HL-60 (cell line): ENCODE results near the gene ADRM1. TPM values are rescaled to one million over a fixed set of nuclear protein-coding genes. Genes with fewer than 3 reads are reported as not detected.

ENCODE experiments used
- DNase-seq, 2 experiments: peaks; one replicate each; pipeline ENCODE4 v3.0.0-alpha.2; 2010 to 2020; ENCODE audit warnings: low read depth in 1 of 2, low spot score in 1 of 2
- H3K27ac ChIP-seq: fragments of 250-450 bp; sonication (Bioruptor Pico); replicated peaks from 2 replicates; pipeline ENCODE4 v1.5.1; 2020; ENCODE audit warnings: mild to moderate bottlenecking, moderate library complexity
- H3K27me3 ChIP-seq: fragments of 250-450 bp; sonication (Bioruptor Pico); 2 replicates; pipeline ENCODE4 v1.5.1; 2021; ENCODE audit warnings: mild to moderate bottlenecking, moderate library complexity; ENCODE audit not compliant: insufficient read depth, poor library complexity, severe bottlenecking
- H3K4me3 ChIP-seq: replicated peaks from 2 replicates; pipeline ENCODE4 v1.5.1; 2011; ENCODE audit warnings: mild to moderate bottlenecking, control low read depth, low read length; ENCODE audit not compliant: insufficient read depth
- CTCF ChIP-seq: IDR thresholded peaks from one replicate; pipeline ENCODE4 v1.5.1; 2011; ENCODE audit warnings: low read length, control low read depth, inconsistent platforms; ENCODE audit not compliant: insufficient read depth
- POLR2AphosphoS5 ChIP-seq: IDR thresholded peaks from 2 replicates; pipeline ENCODE4 v1.6.1; 2012; ENCODE audit warnings: low read depth
- REST ChIP-seq: IDR thresholded peaks from 2 replicates; pipeline ENCODE4 v1.6.1; 2012; ENCODE audit warnings: low read depth; ENCODE audit not compliant: insufficient replicate concordance
- SPI1 ChIP-seq: IDR thresholded peaks from 2 replicates; pipeline ENCODE4 v1.6.1; 2012; ENCODE audit warnings: low read depth, mild to moderate bottlenecking, borderline replicate concordance
- microRNA-seq: library from miRNA; unstranded; fragments of <30 nt; microRNA quantifications from one replicate; pipeline ENCODE4, GENCODE V29; 2018

The ADRM1 gene

GRCh38 chr20:62357187-62357667 is 54.4 kb downstream of the ADRM1 start:
- no peak for TF ChIP-seq SPI1
- TF ChIP-seq POLR2AphosphoS5, result no peak
- no peak overlapping the region for H3K27ac ChIP-seq
- no peak for DNase-seq

GRCh38 chr20:62357681-62358080 is 54.9 kb downstream of the ADRM1 start:
- TF ChIP-seq SPI1 (no peak), CTCF (no peak), REST (no peak), POLR2AphosphoS5 (no peak)
- no peak overlapping the region for H3K4me3 ChIP-seq
- peaks cover 27% of the 10 kb centered on the region for H3K27me3 ChIP-seq
- no peak overlapping the region for H3K27ac ChIP-seq
- DNase-seq, result no peak

More at GRCh38 chr20:62357187-62357667, 54.4 kb downstream of the ADRM1 start:
- no peak overlapping the region for H3K4me3 ChIP-seq
- H3K27me3 ChIP-seq, result peaks cover 27% of the 10 kb centered on the region

Small RNA genes lying within 50 kb of the gene (microRNA-seq; reads per million reads assigned to microRNA genes)
- gene MIR4758, result not detected
